Activated CD4-positive, alpha-beta T cell treated with anti-CD3 and anti-CD28 coated beads, Interleukin-2, amount 50 U/mL, for 24 hours (primary cell): ENCODE data around the gene PTPRH.
"Not testable (repeated sequence)": the region's sequence is repeated elsewhere in the genome, so short reads cannot be mapped to it uniquely, and the experiment has no call there.

ENCODE experiments used
- DNase-seq, 2 donors: peaks; one replicate each; pipeline ENCODE4 v3.0.0-alpha.2; 2020; ENCODE audit warnings: low read depth in 1 of 2, low spot score in 1 of 2

The PTPRH gene

GRCh38 chr19:55158848-55159749 is 50.2 kb downstream of the PTPRH start:
- DNase-seq: no peak

GRCh38 chr19:55158423-55158822 is 50.9 kb downstream of the PTPRH start:
- no peak for DNase-seq

GRCh38 chr19:55157064-55157908 is 52.0 kb downstream of the PTPRH start, which contains the start of gene TNNI3:
Gene TNNI3, minus strand, starts transcription at chr19:55157732. Its CDS starts 143 bp downstream, at chr19:55157589.
- no peak for DNase-seq

- no peak for DNase-seq
Measured at GRCh38 chr19:55156202-55157063, 52.9 kb downstream of the PTPRH start.

GRCh38 chr19:55155784-55156183 is 53.5 kb downstream of the PTPRH start:
- DNase-seq: not testable (repeated sequence)

- DNase-seq: no peak
Measured at GRCh38 chr19:55153652-55154264, 55.5 kb downstream of the PTPRH start.

- peak in 1 of 2 donors; percentile 13 for DNase-seq
Measured at GRCh38 chr19:55152017-55152416, 57.3 kb downstream of the PTPRH start.

GRCh38 chr19:55149078-55150003 is 60.0 kb downstream of the PTPRH start, which contains the start of gene TNNT1:
Gene TNNT1, minus strand, starts transcription at chr19:55149206. Its CDS starts 2,049 bp downstream, at chr19:55147157.
- DNase-seq: no peak

- no peak for DNase-seq
Measured at GRCh38 chr19:55147545-55148251, 61.6 kb downstream of the PTPRH start.

GRCh38 chr19:55146705-55147273 is 62.5 kb downstream of the PTPRH start:
- DNase-seq: no peak

- DNase-seq: no peak
Measured at GRCh38 chr19:55146078-55146704, 63.1 kb downstream of the PTPRH start.

- no peak for DNase-seq
Measured at GRCh38 chr19:55145232-55145631, 64.1 kb downstream of the PTPRH start.

GRCh38 chr19:55141696-55142095 is 67.6 kb downstream of the PTPRH start:
- DNase-seq: no peak

GRCh38 chr19:55137915-55138314 is 71.4 kb downstream of the PTPRH start:
- DNase-seq: no peak

- no peak for DNase-seq
Measured at GRCh38 chr19:55136399-55137102, 72.8 kb downstream of the PTPRH start.

GRCh38 chr19:55134736-55135135 is 74.6 kb downstream of the PTPRH start:
- no peak for DNase-seq
